Prostate gland (tissue), 2 donors: ENCODE data around the gene INO80E.

Experiments used
- POLR2A ChIP-seq: fragments of 450-650 bp; IDR thresholded peaks from one replicate; pipeline ENCODE4 v1.6.1; 2016; ENCODE audit warnings: antibody characterized with exemption, mild to moderate bottlenecking
- POLR2AphosphoS5 ChIP-seq: sonication (generic); formaldehyde crosslinking; IDR thresholded peaks from one replicate; pipeline ENCODE4 v1.6.1; 2017; ENCODE audit warnings: antibody characterized with exemption
- TF ChIP-seq, protein P1 (sequence below), 4 experiments: fragments of 200-600 bp in 2 of 4; fragments of 450-650 bp in 2 of 4; sonication (generic) in 2 of 4; IDR thresholded peaks; 1 replicate in 3 of 4; 2 replicates in 1 of 4; pipeline ENCODE4 v1.5.1; 2016 to 2019; ENCODE audit warnings: antibody characterized with exemption in 4 of 4, mild to moderate bottlenecking in 2 of 4, moderate library complexity in 2 of 4

DNA sequence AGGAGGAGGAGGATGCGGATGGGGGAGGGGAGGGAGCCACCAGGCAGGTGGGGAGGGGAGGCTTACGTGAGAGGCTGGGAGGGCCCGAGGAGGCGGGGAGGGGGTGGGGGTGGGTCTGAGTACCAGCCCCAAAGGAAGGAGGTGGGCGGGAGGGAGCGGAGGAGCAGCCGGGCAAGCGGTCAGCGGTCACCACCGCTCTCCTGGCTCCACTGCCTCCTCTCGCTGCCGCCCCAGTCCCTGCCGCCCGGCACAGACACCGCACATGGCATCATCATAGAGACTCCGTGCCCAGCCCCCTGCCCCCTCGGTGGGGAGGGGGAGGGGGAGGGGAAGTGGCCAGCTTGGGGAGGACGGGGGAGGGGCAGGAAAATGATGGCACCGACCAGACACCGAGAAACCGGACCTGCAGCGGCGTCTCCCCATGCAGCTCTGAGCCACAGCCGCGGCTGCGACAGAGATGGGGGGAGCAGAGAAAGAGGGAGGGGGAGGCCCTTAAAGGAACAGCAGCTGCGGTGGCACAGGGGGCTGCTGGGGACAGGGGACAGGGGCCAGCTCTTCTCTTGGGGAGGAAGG is 34.9 kb downstream of the INO80E start, which contains the start of gene TLCD3B:
- TF ChIP-seq, protein P1, sequence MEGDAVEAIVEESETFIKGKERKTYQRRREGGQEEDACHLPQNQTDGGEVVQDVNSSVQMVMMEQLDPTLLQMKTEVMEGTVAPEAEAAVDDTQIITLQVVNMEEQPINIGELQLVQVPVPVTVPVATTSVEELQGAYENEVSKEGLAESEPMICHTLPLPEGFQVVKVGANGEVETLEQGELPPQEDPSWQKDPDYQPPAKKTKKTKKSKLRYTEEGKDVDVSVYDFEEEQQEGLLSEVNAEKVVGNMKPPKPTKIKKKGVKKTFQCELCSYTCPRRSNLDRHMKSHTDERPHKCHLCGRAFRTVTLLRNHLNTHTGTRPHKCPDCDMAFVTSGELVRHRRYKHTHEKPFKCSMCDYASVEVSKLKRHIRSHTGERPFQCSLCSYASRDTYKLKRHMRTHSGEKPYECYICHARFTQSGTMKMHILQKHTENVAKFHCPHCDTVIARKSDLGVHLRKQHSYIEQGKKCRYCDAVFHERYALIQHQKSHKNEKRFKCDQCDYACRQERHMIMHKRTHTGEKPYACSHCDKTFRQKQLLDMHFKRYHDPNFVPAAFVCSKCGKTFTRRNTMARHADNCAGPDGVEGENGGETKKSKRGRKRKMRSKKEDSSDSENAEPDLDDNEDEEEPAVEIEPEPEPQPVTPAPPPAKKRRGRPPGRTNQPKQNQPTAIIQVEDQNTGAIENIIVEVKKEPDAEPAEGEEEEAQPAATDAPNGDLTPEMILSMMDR (IDR thresholded peaks at IDR 0.05), result no peak
- no peak for TF ChIP-seq POLR2A
- no peak for TF ChIP-seq POLR2AphosphoS5
